GM20000 (cell line): ENCODE measurements around the gene PLEKHM3.

Source experiments
- DNase-seq: peaks from one replicate; pipeline ENCODE4 v3.0.0; 2012; ENCODE audit warnings: low spot score
- CTCF ChIP-seq: IDR thresholded peaks from 2 replicates; pipeline ENCODE4 v1.5.1; 2012; ENCODE audit warnings: mild to moderate bottlenecking, control low read depth; ENCODE audit errors: extremely low read depth, missing control alignments

PLEKHM3 gene

DNA sequence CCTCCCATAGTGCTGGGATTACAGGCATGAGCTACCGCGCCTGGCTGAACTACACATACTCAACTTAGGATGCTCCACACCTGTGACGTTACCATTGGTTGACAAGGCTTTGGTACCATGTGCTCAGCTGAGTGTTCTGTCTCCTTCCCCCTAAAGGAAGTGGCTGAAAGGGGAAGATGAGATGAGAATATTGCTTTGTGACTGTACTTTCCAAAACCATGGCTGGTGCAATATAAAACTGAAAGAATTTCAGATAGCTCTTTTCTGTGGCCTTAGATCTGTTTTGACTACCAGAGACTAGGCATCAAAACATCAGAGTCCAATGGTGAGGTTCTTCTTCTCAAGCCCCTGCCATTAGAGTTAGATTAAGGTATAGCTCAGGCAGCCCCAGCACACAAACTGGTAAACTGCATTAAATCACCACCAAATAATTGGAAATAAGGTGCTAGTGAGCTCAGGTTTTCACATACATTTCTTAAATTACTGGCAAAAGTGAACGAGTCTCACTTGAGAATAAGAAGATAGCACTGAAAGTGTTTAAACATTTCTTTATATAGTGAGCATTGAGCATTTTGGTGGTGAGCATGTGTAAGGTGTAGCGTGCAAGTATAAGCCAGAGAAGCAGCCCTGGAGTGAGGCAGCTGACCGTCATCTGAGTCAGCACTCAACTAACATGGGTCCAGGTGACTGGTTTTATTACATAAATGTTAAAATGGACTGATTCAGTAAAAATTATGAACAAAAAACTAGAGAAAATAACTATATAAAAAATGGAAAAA lies 142.1 kb downstream of the PLEKHM3 start:
- TF ChIP-seq CTCF, result no peak
- DNase-seq, result peak; percentile 10

DNA sequence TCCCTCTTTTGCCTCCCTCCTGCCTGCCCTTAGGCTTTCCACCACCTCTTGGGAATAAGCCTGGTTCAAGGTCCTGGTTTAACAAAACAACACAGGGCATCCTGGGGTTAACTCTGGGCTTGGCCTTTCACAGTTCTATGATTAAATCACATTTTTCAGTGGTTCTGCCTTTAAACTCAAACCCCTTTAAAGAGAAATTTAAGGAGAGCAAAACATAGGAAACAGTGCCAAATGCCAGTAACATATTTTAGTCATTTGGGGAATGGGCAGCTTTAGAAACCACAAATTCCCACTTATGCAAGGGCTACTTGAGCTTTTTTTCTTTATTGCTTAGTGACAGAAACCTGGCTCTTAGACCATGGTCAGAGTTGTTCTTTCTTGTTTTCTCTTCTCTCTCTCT lies 143.4 kb downstream of the PLEKHM3 start:
- no peak for TF ChIP-seq CTCF

GRCh38 chr2:207879536-207879935 lies 145.8 kb downstream of the PLEKHM3 start:
- no peak for DNase-seq
- no peak for TF ChIP-seq CTCF

More for the DNA sequence above, 143.4 kb downstream of the PLEKHM3 start:
- no peak for DNase-seq

DNA sequence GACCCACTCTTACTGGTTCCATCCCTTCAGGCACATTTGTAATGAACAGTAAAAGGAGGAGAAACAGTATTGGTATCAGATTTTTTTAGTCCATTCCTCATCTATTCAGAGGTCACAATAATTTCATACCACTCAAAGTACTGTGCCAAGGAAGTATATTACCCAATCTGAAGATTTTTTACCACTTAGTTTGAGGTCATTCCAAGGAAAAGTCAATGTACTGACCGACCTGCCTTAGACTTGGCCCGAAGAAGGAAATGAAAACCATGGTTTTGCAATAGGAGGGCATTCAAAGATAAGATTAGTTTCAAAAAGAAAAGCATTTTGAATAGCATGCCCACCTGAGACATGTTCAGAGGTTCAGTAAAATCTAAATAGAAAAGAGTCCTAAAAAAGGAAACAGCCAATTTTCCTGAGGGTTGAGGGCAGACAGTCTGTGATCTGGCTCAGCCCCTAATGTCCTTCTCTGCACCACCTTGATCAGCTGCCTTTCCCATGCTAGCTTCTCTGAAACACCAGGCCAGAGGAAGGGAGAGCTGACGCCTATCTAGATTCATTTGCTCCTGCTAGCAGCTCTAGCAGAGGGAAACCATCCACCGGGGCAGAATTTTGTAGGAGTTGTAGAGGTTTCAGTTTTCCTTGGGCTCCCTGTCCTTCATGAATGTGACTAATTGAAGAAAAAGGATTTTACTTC lies 148.3 kb downstream of the PLEKHM3 start:
- no peak for TF ChIP-seq CTCF
- DNase-seq, result no peak

- TF ChIP-seq CTCF, result no peak
These were observed 149.7 kb downstream of the PLEKHM3 start for GRCh38 chr2:207875473-207876212.

DNA sequence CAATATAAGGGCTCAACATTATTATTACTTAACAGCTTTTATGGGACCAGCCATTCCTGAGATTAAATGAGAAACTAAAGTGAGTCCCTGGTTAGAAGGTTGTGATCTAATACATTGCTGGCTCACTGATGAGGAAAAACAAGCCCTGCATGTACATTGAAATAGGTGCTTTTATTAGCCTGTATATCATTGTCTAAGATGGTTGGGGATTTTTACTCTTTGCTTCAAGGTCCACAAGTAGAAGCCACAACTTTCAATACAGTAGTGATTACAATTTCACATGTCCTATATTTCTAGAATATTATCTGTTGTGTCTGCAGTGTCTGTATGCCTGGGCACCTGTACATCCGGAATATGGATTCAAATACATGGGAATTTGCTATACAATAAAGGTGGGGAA lies 151.5 kb downstream of the PLEKHM3 start:
- TF ChIP-seq CTCF, result no peak
- peak; percentile 45 for DNase-seq

More at GRCh38 chr2:207875473-207876212, 149.7 kb downstream of the PLEKHM3 start:
- no peak for DNase-seq

GRCh38 chr2:207871911-207872310 lies 153.4 kb downstream of the PLEKHM3 start:
- TF ChIP-seq CTCF, result no peak
- DNase-seq, result no peak
